RPMI8226 (cell line): ENCODE data around the gene ZFAND2A.
"Not testable (repeated sequence)": the region's sequence is repeated elsewhere in the genome, so short reads cannot be mapped to it uniquely, and the experiment has no call there.

Experiments
- DNase-seq: peaks from one replicate; pipeline ENCODE4 v3.0.0-alpha.2; 2015

Gene ZFAND2A

GRCh38 chr7:1159891-1160669 lies at the start of gene ZFAND2A:
Gene ZFAND2A (minus strand): TSS chr7:1160196. CDS start chr7:1158212, 1,984 bp downstream.
- DNase-seq = peak; percentile 99

GRCh38 chr7:1209097-1209496 lies 49.1 kb upstream of the ZFAND2A start:
- DNase-seq = no peak

GRCh38 chr7:1205742-1206141 lies 45.7 kb upstream of the ZFAND2A start:
- not testable (repeated sequence) for DNase-seq

GRCh38 chr7:1204460-1205140 lies 44.6 kb upstream of the ZFAND2A start:
- no peak for DNase-seq

- DNase-seq = not testable (repeated sequence)
Measured at GRCh38 chr7:1202914-1203313, 42.9 kb upstream of the ZFAND2A start.

- DNase-seq = no peak
Measured at GRCh38 chr7:1201916-1202315, 41.9 kb upstream of the ZFAND2A start.

GRCh38 chr7:1200045-1200444 lies 40.0 kb upstream of the ZFAND2A start:
- peak; percentile 42 for DNase-seq

- no peak for DNase-seq
Measured at GRCh38 chr7:1197997-1198625, 38.1 kb upstream of the ZFAND2A start.

- no peak for DNase-seq
Measured at GRCh38 chr7:1196950-1197349, 37.0 kb upstream of the ZFAND2A start.

GRCh38 chr7:1196441-1196840 lies 36.4 kb upstream of the ZFAND2A start:
- DNase-seq = not testable (repeated sequence)

- DNase-seq = peak; percentile 85
Measured at GRCh38 chr7:1193593-1194424, 33.8 kb upstream of the ZFAND2A start.

GRCh38 chr7:1192171-1192676 lies 32.2 kb upstream of the ZFAND2A start:
- peak; percentile 58 for DNase-seq

GRCh38 chr7:1189986-1190772 lies 30.2 kb upstream of the ZFAND2A start:
- DNase-seq = no peak

GRCh38 chr7:1188720-1189294 lies 28.8 kb upstream of the ZFAND2A start:
- no peak for DNase-seq

GRCh38 chr7:1187127-1187526 lies 27.1 kb upstream of the ZFAND2A start:
- no peak for DNase-seq

- no peak for DNase-seq
Measured at GRCh38 chr7:1181640-1182039, 21.6 kb upstream of the ZFAND2A start.

GRCh38 chr7:1181031-1181430 lies 21.0 kb upstream of the ZFAND2A start:
- no peak for DNase-seq

GRCh38 chr7:1176891-1177373 lies 16.9 kb upstream of the ZFAND2A start:
- peak; percentile 82 for DNase-seq

- peak; percentile 85 for DNase-seq
Measured at GRCh38 chr7:1175967-1176851, 16.2 kb upstream of the ZFAND2A start.

GRCh38 chr7:1175597-1175966 lies 15.6 kb upstream of the ZFAND2A start:
- no peak for DNase-seq
